Endothelial cell of umbilical vein (primary cell): ENCODE results near the gene CASR. TPM values are rescaled to one million over a fixed set of nuclear protein-coding genes. Genes with fewer than 3 reads are reported as not detected.

Experiments used
- BruUV-seq: library from RNA; stranded (reverse); fragments of 400-500 nt; replicated peaks from 2 replicates; lab custom pipeline; 2021; lab: Mats Ljungman, UMichigan
- CTCF ChIA-PET: fragments of 300-600, 350-600 bp; sonication (Branson Sonifier 250); formaldehyde crosslinking; loops from one replicate; lab custom pipeline; 2021; ENCODE audit warnings: antibody characterized with exemption, inconsistent platforms; lab: Charles Lee
- POLR2A ChIA-PET: fragments of 300-600, 350-600 bp; sonication (Branson Sonifier 250); formaldehyde crosslinking; loops from one replicate; lab custom pipeline; 2021; ENCODE audit warnings: antibody characterized with exemption, inconsistent platforms; lab: Charles Lee
- DNase-seq: peaks from one replicate; pipeline ENCODE4 v3.0.0-alpha.2; 2011; ENCODE audit warnings: low read depth, low spot score
- FAIRE-seq: peaks from 2 replicates; lab custom pipeline; 2011; peaks lifted over from hg19 to GRCh38; lab: Jason Lieb, UNC
- H2AFZ ChIP-seq: 2 replicates; pipeline ENCODE4 v1.6.0; 2012; ENCODE audit warnings: low read depth, low read length, control low read depth, inconsistent platforms
- H3K27ac ChIP-seq: 2 replicates; pipeline ENCODE4 v1.5.1; 2011; ENCODE audit warnings: low read depth, mild to moderate bottlenecking, control low read depth, low read length, moderate library complexity; ENCODE audit not compliant: insufficient read depth
- H3K27me3 ChIP-seq, 2 experiments: 2 replicates each; pipeline versions ENCODE4 v1.6.0 to v1.6.1; 2011; ENCODE audit warnings: low read length in 2 of 2, mixed read lengths in 1 of 2; ENCODE audit not compliant: control insufficient read depth in 2 of 2, insufficient read depth in 2 of 2
- H3K36me3 ChIP-seq, 2 experiments: 2 replicates in 1 of 2; 3 replicates in 1 of 2; pipeline ENCODE4 v1.5.1; 2011; ENCODE audit warnings: low read length in 2 of 2, mild to moderate bottlenecking in 1 of 2, moderate library complexity in 1 of 2; ENCODE audit not compliant: control insufficient read depth in 2 of 2, insufficient read depth in 2 of 2; ENCODE audit errors: extremely low read depth in 1 of 2
- H3K4me1 ChIP-seq: 3 replicates; pipeline ENCODE4 v1.5.1; 2011; ENCODE audit warnings: mild to moderate bottlenecking, low read length; ENCODE audit not compliant: control insufficient read depth, insufficient read depth; ENCODE audit errors: extremely low read depth
- H3K4me2 ChIP-seq: 2 replicates; pipeline ENCODE4 v1.6.1; 2011; ENCODE audit warnings: low read length, control low read depth, mixed read lengths; ENCODE audit not compliant: insufficient read depth
- H3K4me3 ChIP-seq, 3 experiments: fragments of 200-600 bp in 1 of 3; sonication (generic), shearing (Covaris generic) in 1 of 3; replicated peaks in 1 of 3; 2 replicates each; pipeline ENCODE4 v1.5.1; 2011 to 2016; ENCODE audit warnings: control low read depth in 3 of 3, low read length in 3 of 3, mild to moderate bottlenecking in 2 of 3, inconsistent platforms in 1 of 3, low read depth in 1 of 3, moderate library complexity in 1 of 3; ENCODE audit not compliant: insufficient read depth in 1 of 3
- H3K79me2 ChIP-seq: 2 replicates; pipeline ENCODE4 v1.6.0; 2012; ENCODE audit warnings: low read length, inconsistent platforms; ENCODE audit not compliant: control insufficient read depth, insufficient read depth
- H3K9ac ChIP-seq: replicated peaks from 2 replicates; pipeline ENCODE3; 2011; ENCODE audit warnings: low read length, control low read depth; ENCODE audit not compliant: insufficient read depth; ENCODE audit errors: extremely low read depth
- H3K9me1 ChIP-seq: replicated peaks from 3 replicates; pipeline ENCODE4 v1.6.0; 2011; ENCODE audit warnings: mild to moderate bottlenecking, low read length; ENCODE audit not compliant: control insufficient read depth, insufficient read depth; ENCODE audit errors: extremely low read depth
- H3K9me3 ChIP-seq: replicated peaks from 2 replicates; pipeline ENCODE4 v1.5.1; 2012; ENCODE audit warnings: low read length, inconsistent platforms; ENCODE audit not compliant: control insufficient read depth, insufficient read depth
- H4K20me1 ChIP-seq: replicated peaks from 2 replicates; pipeline ENCODE3; 2011; ENCODE audit warnings: mild to moderate bottlenecking, low read length; ENCODE audit not compliant: control insufficient read depth, insufficient read depth; ENCODE audit errors: extremely low read depth
- EZH2 ChIP-seq: IDR thresholded peaks from 2 replicates; pipeline ENCODE4 v1.6.1; 2012; ENCODE audit warnings: borderline replicate concordance, low read depth, mild to moderate bottlenecking, moderate library complexity, low read length, inconsistent platforms; ENCODE audit not compliant: severe bottlenecking
- FOS ChIP-seq: IDR thresholded peaks from 2 replicates; pipeline ENCODE4 v1.6.1; 2011; ENCODE audit warnings: mild to moderate bottlenecking, low read length, moderate library complexity, borderline replicate concordance; ENCODE audit not compliant: insufficient read depth
- GATA2 ChIP-seq: IDR thresholded peaks from 2 replicates; pipeline ENCODE4 v1.7.0; 2011; ENCODE audit warnings: low read depth, mild to moderate bottlenecking, moderate library complexity, mixed read lengths, low read length; ENCODE audit not compliant: insufficient read length, insufficient read depth
- JUN ChIP-seq: IDR thresholded peaks from 2 replicates; pipeline ENCODE4 v1.6.1; 2011; ENCODE audit warnings: borderline replicate concordance, low read depth; ENCODE audit not compliant: insufficient read length, insufficient read depth
- MYC ChIP-seq: IDR thresholded peaks from one replicate; pipeline ENCODE4 v1.6.1; 2011; ENCODE audit warnings: mild to moderate bottlenecking, low read depth, low read length
- POLR2A ChIP-seq: IDR thresholded peaks from 2 replicates; pipeline ENCODE4 v1.6.1; 2012; ENCODE audit warnings: low read depth, mild to moderate bottlenecking, control low read depth, low read length
- POLR2AphosphoS5 ChIP-seq: IDR thresholded peaks from 2 replicates; pipeline ENCODE4 v1.6.1; 2012; ENCODE audit warnings: low read depth, mild to moderate bottlenecking, control low read depth, low read length, moderate library complexity; ENCODE audit not compliant: insufficient read depth
- dilution Hi-C: fragments of 300-500 bp; cut with MboI; formaldehyde crosslinking; loops from one replicate; pipeline ENCODE4 v1.15.0; 2019; ENCODE audit warnings: low sequenced_read_pairs; ENCODE audit not compliant: extremely low pct_ligation_motif_present
- intact Hi-C: fragments of 100-400 bp; cut with micrococcal nuclease; formaldehyde crosslinking; loops from one replicate; pipeline ENCODE4 v1.10.0; 2022
- polyA plus RNA-seq, 4 experiments: library from polyadenylated mRNA; depleted of rRNA in 3 of 4; stranded (reverse) in 3 of 4; unstranded in 1 of 4; fragments of >200 nt; gene quantifications; 2 replicates each; pipeline versions ENCODE4 v1.2.1 to v1.2.3, GENCODE V29; 2011 to 2012; ENCODE audit warnings: missing spikeins in 1 of 4
- total RNA-seq: library from RNA; stranded (reverse); gene quantifications from 2 replicates; pipeline ENCODE4 v1.2.3, GENCODE V29; 2021
- TF ChIP-seq, protein P1 (sequence below), 2 donors: IDR thresholded peaks; 1 replicate in 1 of 2; 2 replicates in 1 of 2; pipeline ENCODE4 v1.5.1; 2011; ENCODE audit warnings: low read length in 2 of 2, mild to moderate bottlenecking in 2 of 2, moderate library complexity in 2 of 2, control low read depth in 1 of 2, inconsistent platforms in 1 of 2, low read depth in 1 of 2; ENCODE audit not compliant: insufficient read depth in 1 of 2; ENCODE audit errors: extremely low read depth in 1 of 2
- TF ChIP-seq, protein P2 (sequence below): IDR thresholded peaks from 2 replicates; pipeline ENCODE4 v1.6.1; 2011; ENCODE audit not compliant: insufficient read depth, insufficient read length

CASR gene
- total and polyA plus RNA-seq, 2 donors (not counting 3 experiments of a cell fraction or from before 2014, with no cell fraction given) = not detected

DNA sequence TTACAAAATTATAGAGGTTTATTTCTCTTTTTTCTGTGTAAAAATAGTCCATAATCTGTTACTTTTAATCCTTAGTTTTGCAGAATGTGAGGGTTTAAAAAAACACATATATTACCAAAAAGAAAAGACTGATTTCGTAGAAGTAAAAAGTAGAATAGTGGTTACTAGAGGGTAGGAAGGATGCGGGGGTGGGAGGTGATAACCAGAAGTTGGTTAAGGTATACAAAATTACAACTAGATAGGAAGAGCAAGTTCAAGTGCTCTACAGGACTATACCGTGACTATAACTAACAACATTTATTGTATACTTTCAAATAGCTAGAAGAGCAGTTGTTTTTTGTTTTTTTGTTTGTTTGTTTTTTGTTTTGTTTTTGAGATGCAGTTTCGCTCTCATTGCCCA lies 16.1 kb downstream of the CASR start:
- TF ChIP-seq MYC = no peak
- TF ChIP-seq, protein P1, sequence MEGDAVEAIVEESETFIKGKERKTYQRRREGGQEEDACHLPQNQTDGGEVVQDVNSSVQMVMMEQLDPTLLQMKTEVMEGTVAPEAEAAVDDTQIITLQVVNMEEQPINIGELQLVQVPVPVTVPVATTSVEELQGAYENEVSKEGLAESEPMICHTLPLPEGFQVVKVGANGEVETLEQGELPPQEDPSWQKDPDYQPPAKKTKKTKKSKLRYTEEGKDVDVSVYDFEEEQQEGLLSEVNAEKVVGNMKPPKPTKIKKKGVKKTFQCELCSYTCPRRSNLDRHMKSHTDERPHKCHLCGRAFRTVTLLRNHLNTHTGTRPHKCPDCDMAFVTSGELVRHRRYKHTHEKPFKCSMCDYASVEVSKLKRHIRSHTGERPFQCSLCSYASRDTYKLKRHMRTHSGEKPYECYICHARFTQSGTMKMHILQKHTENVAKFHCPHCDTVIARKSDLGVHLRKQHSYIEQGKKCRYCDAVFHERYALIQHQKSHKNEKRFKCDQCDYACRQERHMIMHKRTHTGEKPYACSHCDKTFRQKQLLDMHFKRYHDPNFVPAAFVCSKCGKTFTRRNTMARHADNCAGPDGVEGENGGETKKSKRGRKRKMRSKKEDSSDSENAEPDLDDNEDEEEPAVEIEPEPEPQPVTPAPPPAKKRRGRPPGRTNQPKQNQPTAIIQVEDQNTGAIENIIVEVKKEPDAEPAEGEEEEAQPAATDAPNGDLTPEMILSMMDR (IDR thresholded peaks at IDR 0.05; ENCODE audit: extremely low read depth in 1 of 2, insufficient read depth in 1 of 2, low read depth in 1 of 2, low read length in 2 of 2) = no peak
- TF ChIP-seq JUN = no peak
- no peak for TF ChIP-seq POLR2AphosphoS5
- no peak for TF ChIP-seq POLR2A
- no peak for TF ChIP-seq GATA2
- TF ChIP-seq EZH2 = no peak
- TF ChIP-seq, protein P2, sequence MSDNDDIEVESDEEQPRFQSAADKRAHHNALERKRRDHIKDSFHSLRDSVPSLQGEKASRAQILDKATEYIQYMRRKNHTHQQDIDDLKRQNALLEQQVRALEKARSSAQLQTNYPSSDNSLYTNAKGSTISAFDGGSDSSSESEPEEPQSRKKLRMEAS = no peak
- no peak for TF ChIP-seq FOS
- no peaks in the 10 kb centered on the region for H3K79me2 ChIP-seq
- peaks cover 0 to 2% of the 10 kb centered on the region in 2 experiments for H3K27me3 ChIP-seq
- ChIA-PET POLR2A (no interaction called here), CTCF (no interaction called here)
- FAIRE-seq (no peak), DNase-seq (no peak)
- H3K9me3 ChIP-seq = no peaks in the 10 kb centered on the region
- no peaks in the 10 kb centered on the region for H3K9me1 ChIP-seq
- no peak overlapping the region for H3K4me3 ChIP-seq
- no peaks in the 10 kb centered on the region for H3K4me1 ChIP-seq
- intact Hi-C loops = no loop called here
- dilution Hi-C loops = no loop called here
- no peak overlapping the region for H2AFZ ChIP-seq
- no peak overlapping the region for H3K27ac ChIP-seq
- no peak overlapping the region for H3K4me2 ChIP-seq
- no TSS peak for BruUV-seq
- no peaks in the 10 kb centered on the region for H4K20me1 ChIP-seq
- no peaks in the 10 kb centered on the region for H3K36me3 ChIP-seq
- H3K9ac ChIP-seq = no peak overlapping the region
